Ovary (tissue), 3 donors: ENCODE data around the gene FAM83B.

Experiments
- CTCF ChIP-seq, 3 donors: fragments of 450-650 bp in 2 of 3; fragments of 200-600 bp in 1 of 3; IDR thresholded peaks; one replicate each; pipeline versions ENCODE4 v1.5.1 to v1.8.0; 2016 to 2022; ENCODE audit warnings: antibody characterized with exemption in 3 of 3, mild to moderate bottlenecking in 1 of 3
- POLR2A ChIP-seq: fragments of 450-650 bp; IDR thresholded peaks from one replicate; pipeline ENCODE4 v1.6.1; 2017; ENCODE audit warnings: antibody characterized with exemption, mild to moderate bottlenecking, moderate library complexity
- donor health status: DM: no; HTN: no; CAD: no.

GRCh38 chr6:54937371-54937770 is 90.8 kb downstream of the FAM83B start:
- no peak for TF ChIP-seq CTCF (IDR thresholded peaks at IDR 0.05)
- no peak for TF ChIP-seq POLR2A
